HG03457 (cell line): ENCODE data around the gene PNPLA2.

Source experiments
- ATAC-seq: cut with Tn5 transposase; IDR thresholded peaks from one replicate; pipeline ENCODE4 v1.9.1; 2021; ENCODE audit warnings: moderate number of reproducible peaks; ENCODE audit not compliant: unreplicated experiment

The PNPLA2 gene

GRCh38 chr11:815675-816432, 2.9 kb upstream of the PNPLA2 start:
- ATAC-seq, result no peak

GRCh38 chr11:816433-816779, 2.3 kb upstream of the PNPLA2 start:
- no peak for ATAC-seq

GRCh38 chr11:819129-819931, 616 bp downstream of the PNPLA2 start:
- ATAC-seq, result peak; percentile 42

GRCh38 chr11:819943-820649, 1.4 kb downstream of the PNPLA2 start:
- peak; percentile 36 for ATAC-seq

DNA sequence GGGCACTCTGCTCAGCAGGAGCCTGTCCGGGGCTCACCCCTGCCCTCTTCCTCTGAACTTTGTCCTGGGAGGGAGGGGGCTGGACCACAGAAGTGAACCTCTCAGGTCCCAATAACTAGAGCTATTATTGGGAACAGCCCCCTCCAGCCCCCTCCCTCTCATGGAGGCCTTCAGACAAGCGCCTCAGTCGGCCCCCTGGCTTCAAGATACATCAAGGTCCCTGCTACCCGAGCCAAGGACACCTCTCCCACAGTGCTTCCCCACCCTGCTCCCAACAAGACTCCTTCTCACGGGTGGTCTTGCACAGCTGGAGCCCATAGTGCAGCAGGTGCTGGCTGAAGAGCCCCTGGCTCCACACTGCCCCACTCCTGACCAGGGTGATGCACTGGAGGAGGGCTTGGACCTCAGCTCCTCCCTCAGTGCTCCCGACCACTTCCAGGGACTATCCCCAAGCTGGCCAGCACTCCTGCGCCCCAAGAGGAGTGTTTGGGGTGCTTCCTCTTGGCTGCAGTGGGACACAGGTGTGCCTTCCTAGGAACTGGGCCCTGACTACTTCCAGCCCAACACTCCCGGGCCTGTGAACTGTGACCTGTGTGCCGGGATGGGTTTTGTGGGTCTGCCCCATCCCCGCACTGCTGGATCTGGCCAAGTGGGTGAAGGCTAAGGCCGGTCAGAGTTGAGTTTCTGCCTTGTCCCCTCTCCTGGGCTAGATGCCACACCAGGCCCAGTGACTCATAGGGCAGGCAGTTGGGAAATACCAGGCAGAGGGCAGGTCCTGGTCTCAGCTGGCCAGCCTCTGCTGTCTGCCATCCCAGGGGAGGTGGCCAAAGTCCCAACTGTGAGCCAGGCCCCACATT, 2.2 kb downstream of the PNPLA2 start:
- ATAC-seq, result no peak

GRCh38 chr11:821512-822371, 3.0 kb downstream of the PNPLA2 start:
- ATAC-seq, result no peak

GRCh38 chr11:823441-824291, 5.0 kb downstream of the PNPLA2 start:
- ATAC-seq, result no peak

DNA sequence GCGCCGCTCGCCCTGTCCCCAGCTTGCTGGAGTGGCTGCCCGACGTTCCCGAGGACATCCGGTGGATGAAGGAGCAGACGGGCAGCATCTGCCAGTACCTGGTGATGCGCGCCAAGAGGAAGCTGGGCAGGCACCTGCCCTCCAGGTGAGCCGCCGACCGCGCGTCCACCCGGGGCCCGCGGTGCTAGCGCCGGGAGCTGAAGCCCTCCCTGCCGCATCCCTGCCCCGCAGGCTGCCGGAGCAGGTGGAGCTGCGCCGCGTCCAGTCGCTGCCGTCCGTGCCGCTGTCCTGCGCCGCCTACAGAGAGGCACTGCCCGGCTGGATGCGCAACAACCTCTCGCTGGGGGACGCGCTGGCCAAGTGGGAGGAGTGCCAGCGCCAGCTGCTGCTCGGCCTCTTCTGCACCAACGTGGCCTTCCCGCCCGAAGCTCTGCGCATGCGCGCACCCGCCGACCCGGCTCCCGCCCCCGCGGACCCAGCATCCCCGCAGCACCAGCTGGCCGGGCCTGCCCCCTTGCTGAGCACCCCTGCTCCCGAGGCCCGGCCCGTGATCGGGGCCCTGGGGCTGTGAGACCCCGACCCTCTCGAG, 5.7 kb downstream of the PNPLA2 start:
- ATAC-seq, result no peak

DNA sequence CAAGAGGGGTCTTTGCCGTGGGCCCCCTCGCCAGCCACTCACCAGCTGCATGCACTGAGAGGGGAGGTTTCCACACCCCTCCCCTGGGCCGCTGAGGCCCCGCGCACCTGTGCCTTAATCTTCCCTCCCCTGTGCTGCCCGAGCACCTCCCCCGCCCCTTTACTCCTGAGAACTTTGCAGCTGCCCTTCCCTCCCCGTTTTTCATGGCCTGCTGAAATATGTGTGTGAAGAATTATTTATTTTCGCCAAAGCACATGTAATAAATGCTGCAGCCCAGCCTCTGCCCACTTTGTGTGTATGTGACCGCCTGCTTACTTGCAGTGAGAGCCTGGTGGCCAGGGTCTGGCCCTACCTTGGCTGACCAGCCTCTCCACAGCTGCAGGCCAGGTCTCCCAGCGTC, 6.2 kb downstream of the PNPLA2 start:
- no peak for ATAC-seq

DNA sequence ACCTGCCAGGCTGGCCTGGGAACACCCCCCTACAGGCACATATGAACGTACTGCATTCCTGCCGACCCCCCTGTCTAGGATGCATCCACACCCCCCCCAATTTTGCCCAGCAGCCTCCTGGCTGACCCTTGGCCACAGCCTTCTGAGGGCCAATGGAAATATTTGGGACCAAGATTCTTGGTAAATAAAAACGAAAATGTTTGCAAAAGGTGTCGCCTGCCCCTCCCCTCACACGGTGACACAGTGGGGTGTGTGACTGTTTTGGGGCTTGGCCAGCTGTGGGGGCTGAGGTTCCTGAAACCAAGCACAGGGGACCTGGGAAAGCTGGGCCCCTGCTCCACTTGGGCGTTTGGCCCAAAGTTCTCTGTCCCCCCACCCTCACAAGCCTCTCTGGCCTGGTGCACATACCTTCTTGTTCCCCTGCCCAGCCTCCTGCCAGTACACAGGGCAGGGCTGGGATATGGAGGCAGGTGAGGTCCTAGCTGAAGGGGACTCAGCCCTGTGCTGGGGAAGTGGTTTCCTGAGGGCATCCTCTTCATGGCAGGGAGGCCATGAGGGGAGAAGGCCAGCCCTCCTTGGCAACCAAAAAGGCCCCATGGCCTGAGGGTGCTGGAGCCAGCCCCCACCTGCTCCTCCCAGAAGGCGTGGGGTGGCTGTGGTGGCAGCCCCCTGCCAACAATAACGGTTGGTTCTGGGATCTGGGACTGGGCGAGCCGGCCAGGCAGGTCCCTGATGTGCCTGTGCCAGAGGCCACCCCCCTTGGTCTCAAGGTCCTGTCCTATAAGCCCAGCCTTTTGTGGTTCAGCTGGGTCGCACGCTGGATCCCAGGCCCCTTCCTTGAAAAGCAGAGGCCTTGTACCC, 6.9 kb downstream of the PNPLA2 start:
- no peak for ATAC-seq

DNA sequence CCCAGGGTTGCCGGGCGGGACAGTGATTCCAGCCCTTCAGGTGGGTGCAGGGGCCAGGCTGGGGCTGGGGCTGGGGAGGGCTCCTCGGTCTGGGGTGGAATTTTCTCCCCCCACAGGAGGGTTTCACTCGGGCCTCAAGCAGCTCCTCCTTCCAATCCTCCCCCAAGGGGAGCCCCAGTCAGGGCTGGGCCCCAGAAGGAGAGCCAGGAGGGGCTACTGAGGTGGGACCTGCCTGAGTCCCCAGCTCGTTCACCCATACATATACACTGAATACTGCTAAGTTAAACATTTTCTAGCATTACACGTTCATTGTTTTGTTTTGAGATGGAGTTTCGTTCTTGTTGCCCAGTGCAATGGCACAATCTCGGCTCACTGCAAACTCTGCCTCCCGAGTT, 7.5 kb downstream of the PNPLA2 start:
- ATAC-seq, result no peak

- no peak for ATAC-seq
Observed at GRCh38 chr11:826836-827145, 8.1 kb downstream of the PNPLA2 start.

- ATAC-seq, result no peak
Observed at GRCh38 chr11:827146-827896, 8.6 kb downstream of the PNPLA2 start.

DNA sequence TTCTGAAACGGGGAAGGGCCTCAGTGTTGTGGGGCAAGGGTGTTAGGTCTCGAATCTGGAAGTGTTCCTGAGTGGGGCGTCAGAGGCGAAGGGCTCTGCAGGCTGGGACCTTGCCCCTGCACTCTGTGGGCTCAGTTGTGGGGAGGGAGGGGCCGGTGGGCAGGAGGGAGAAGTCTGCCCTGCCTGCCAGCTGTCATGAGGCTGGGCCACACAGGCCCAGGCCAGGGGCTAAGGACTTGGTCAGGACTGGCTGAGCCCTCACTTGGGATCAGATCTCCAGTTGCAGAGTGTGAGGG, 9.1 kb downstream of the PNPLA2 start, which contains the start of gene CRACR2B:
CRACR2B (plus strand) TSS at position 23 of the 296 bp plus-strand sequence. CDS start 689 bp downstream, outside the sequence.
- no peak for ATAC-seq

DNA sequence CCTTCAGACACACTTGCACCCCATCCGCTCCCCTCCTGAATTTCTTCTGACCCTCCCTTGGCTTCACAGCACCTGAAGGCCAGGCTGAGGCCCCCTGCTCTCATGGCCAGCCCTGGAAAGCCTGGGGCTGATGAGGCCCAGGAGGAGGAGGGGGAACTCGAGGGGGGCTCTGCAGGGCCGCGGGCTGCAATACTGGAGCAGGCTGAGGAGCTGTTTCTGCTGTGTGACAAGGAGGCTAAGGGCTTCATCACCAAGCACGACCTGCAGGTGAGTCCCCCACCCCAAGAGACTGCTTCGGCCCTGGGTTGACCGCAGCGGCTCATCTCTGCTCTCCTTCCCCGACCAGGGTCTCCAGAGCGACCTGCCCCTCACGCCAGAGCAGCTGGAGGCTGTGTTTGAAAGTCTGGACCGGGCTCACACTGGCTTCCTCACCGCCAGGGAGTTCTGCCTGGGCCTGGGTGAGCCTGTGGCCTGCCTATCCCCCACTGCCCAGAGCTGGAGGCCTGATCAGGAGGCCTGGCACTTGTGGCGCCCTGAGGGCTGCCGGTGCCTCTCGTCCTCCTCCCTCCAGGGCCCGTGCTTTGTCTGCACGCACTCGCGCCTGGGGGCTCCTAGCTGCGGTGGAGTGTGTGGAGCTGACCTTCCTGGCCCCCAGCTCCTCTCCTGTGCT, 9.9 kb downstream of the PNPLA2 start:
- no peak for ATAC-seq

DNA sequence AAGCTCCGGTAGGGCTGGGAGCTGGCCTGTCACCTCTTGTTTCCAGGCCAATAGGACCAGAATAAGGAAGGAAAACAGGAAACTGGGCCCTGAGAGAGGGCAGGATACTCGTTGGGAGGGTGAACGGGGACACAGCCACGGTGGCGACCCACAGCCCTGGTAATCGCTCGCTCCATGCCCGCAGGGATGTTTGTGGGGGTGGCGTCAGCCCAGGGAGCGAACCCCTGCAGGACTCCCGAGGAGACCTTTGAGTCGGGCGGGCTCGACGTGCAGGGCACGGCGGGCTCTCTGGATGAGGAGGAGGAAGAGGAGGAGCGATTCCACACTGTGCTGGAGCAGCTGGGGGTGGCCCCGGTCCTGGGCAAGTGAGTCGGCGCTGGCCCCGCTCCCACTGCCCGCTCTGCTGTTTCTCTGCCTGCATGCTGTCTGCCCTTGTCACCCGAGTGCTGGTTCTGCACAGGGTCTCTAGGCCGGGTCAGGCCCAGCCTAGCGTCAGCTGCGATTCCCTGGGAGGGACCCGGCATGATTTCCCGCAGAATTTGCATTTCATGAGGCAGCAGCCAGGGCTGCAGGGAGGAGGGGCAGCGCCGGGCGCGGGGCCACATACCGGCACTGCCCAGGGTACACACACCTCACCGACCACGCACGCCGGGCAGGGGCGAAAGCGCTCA, 10.6 kb downstream of the PNPLA2 start:
- no peak for ATAC-seq
